T follicular helper cell (primary cell): ENCODE results near the gene ZKSCAN1.
"Not testable (repeated sequence)": the region's sequence is repeated elsewhere in the genome, so short reads cannot be mapped to it uniquely, and the experiment has no call there.

Experiments
- DNase-seq: peaks from one replicate; pipeline ENCODE4 v3.0.0-alpha.2; 2020; ENCODE audit warnings: low read depth
- total RNA-seq, 2 experiments: gene quantifications; one replicate each; lab custom pipeline; 2026; lab: John Stamatoyannopoulos, UW

Gene ZKSCAN1
- 83.7 to 166 reads per million in 2 experiments for total RNA-seq

DNA sequence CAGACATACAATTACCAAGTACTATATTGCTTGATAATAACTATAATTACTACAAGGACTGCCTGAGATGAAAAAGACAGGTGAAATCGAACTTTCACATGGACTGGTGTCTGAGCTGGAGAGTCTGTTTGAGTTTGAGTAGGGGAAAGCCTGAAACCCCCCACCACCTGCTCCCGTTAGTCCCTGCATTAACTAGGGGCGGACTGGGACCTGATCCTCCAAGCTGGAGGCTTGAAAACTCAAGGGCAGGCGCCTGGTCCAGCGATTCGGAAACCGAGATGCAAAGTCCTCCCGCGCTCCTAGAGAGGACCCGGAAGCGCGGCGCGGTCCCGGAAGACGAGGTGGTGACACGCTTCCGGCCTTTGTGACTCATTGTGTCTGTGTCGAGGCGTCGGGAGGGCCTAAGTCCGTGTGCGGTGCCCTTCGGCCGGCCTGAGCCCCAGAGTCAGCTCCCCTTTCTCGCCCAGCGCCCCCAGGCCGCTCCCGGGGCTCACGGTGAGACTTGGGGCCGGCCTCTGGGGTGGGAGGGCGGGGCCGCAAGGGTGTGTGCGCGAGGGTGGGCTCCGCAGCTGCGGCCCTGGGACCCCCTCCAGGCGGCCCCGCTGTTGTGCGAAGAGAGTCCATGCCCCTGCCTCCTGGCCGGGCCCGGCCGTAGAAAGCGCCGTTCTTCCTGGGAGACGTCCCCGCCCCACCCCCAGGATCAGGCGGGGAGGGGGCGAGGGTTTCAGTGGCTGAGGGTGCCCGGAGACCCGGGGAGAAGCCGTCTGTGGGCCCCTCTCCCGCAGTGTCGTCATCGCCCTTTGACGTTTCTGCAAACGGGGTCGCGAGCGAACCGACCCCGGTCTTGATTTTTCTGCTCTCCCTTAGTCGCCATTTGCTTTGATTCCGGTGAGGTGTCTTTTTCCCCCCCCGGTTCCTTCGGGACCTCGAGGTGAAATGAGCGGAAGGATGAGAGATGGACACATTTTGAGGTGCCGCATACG is at the start of gene ZKSCAN1:
ZKSCAN1 (plus strand) TSS at position 365 of the 983 bp plus-strand sequence. CDS start 7,911 bp downstream, outside the sequence.
- peak; percentile 79 for DNase-seq

GRCh38 chr7:99969298-99969697 is 46.1 kb upstream of the ZKSCAN1 start:
- no peak for DNase-seq

- DNase-seq: not testable (repeated sequence)
Measured at GRCh38 chr7:99969813-99970212, 45.6 kb upstream of the ZKSCAN1 start.

GRCh38 chr7:99971242-99971641 is 44.2 kb upstream of the ZKSCAN1 start:
- DNase-seq: no peak

GRCh38 chr7:99973817-99974216 is 41.6 kb upstream of the ZKSCAN1 start:
- not testable (repeated sequence) for DNase-seq

- no peak for DNase-seq
Measured at GRCh38 chr7:99974681-99975080, 40.7 kb upstream of the ZKSCAN1 start.

DNA sequence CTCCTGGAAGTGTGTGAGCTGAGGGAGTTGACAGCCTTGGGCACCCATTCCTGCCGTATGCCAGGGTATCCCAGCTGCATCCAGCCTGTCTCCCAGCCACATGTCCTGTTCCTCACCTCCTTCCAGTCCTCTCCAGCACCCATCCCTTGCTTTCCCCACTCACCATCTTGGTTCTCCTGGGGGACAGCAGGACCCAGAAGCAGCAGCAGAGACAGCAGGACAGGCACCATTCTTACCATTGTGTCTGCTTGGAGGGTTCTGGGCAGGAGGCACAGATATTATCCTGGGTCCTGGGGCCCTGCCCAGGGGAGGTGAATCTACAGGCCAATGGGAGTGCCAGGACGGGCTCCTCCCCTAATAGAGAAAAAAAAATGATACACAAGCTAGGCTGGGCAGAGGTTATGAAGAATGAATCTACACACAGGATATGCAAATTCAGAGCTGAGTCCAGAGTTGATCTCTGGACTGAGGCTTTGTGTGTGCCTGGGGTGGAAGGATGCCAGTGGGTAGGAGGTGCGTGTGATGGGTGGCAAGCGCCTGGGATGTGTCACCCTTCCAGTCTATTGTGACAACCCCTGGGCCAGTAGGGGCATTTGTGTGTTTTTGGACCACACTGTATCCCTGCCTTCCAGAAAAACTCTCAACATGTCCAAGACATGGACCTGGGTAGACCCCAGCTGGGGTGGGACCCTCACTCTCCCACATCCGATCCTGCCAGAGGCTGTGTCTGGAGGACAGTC is 39.4 kb upstream of the ZKSCAN1 start, which contains the start of gene AZGP1:
AZGP1 (minus strand) TSS at position 250 of the 740 bp plus-strand sequence; CDS start at position 239, 11 bp downstream.
- no peak for DNase-seq

- no peak for DNase-seq
Measured at GRCh38 chr7:99976626-99977025, 38.8 kb upstream of the ZKSCAN1 start.

- peak; percentile 54 for DNase-seq
Measured at GRCh38 chr7:99979814-99980225, 35.6 kb upstream of the ZKSCAN1 start.

DNA sequence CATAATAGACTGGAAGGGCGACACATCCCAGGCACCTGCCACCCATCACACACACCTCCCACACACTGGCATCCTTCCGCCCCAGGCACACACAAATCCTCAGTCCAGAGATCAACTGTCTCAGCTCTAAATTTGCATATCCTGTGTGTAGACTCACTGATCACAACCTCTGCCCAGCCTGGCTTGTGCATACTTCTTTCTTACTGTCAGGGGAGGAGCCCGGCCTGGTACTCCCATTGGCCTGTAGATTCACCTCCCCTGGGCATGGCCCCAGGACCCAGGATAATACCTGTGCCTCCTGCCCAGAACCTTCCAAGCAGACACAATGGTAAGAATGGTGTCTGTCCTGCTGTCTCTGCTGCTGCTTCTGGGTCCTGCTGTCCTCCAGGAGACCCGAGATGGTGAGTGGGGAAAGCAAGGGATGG is 34.9 kb upstream of the ZKSCAN1 start:
- not testable (repeated sequence) for DNase-seq

- not testable (repeated sequence) for DNase-seq
Measured at GRCh38 chr7:99981066-99981465, 34.3 kb upstream of the ZKSCAN1 start.

GRCh38 chr7:99984593-99984992 is 30.8 kb upstream of the ZKSCAN1 start:
- no peak for DNase-seq

DNA sequence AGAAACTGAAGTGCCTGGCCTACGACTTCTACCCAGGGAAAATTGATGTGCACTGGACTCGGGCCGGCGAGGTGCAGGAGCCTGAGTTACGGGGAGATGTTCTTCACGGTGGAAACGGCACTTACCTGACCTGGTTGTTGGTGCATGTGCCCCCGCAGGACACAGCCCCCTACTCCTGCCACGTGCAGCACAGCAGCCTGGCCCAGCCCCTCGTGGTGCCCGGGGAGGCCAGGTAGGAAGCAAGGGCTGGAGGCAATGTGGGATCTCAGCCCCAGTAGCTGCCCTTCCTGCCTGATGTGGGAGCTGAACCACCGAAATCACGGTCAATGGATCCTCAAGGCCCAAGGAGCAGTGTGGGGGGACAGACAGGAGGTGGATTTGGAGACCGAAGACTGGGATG is 28.1 kb upstream of the ZKSCAN1 start:
- not testable (repeated sequence) for DNase-seq

DNA sequence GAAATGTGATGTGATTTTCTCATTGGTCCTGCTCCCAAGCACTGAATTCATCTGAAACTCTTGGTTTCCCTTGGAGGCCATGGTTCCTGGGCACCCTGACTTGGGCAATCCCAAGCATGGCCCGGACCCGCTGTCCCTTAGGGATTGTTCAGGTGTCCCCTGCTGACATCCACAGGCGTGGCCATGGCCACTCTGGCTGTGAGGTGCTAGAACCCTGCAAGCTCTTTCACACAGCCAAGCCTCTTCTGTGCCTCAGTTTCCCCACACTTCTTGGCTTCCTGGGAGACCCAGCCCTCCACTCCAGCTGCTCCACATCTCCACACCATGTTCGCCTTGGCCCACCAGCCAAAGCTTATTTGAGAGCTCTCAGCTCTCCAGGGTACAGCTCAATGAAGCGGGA is 27.6 kb upstream of the ZKSCAN1 start:
- no peak for DNase-seq

- no peak for DNase-seq
Measured at GRCh38 chr7:99990460-99990852, 24.9 kb upstream of the ZKSCAN1 start.

GRCh38 chr7:99991543-99991942 is 23.9 kb upstream of the ZKSCAN1 start:
- not testable (repeated sequence) for DNase-seq

GRCh38 chr7:99992330-99993038 is 22.9 kb upstream of the ZKSCAN1 start:
- no peak for DNase-seq

- no peak for DNase-seq
Measured at GRCh38 chr7:99994819-99995218, 20.6 kb upstream of the ZKSCAN1 start.

- DNase-seq: no peak
Measured at GRCh38 chr7:99996755-99997544, 18.4 kb upstream of the ZKSCAN1 start.

DNA sequence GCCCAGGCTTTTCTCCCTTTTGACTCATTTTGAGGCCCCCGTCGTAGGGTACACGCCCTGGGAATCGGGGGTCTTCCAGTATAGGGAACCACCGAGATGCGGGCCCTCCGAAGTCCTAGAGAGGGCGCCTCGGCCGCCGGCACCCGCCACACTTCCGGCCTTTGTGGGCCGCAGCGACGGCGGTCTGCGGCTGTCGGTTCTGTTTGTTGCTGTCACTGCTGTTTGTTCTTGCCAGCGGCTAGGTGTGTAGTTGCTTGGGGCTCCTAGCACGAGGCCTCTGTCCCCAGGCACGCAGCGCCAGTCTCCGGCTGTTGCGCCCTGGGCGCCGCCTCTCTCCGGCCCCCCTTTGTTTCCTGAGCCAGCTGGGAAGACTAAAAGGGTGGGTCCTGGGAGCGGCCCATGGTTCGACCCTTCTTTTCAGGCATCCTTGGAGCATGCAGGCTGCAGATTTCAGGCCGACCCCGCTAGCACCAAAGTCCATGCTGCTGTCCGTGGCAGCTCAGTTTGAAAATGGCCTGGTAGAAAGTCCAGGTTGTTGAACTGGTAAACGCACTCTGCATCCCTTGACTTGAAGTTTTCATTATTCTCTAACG is 17.8 kb upstream of the ZKSCAN1 start:
- DNase-seq: peak; percentile 42

DNA sequence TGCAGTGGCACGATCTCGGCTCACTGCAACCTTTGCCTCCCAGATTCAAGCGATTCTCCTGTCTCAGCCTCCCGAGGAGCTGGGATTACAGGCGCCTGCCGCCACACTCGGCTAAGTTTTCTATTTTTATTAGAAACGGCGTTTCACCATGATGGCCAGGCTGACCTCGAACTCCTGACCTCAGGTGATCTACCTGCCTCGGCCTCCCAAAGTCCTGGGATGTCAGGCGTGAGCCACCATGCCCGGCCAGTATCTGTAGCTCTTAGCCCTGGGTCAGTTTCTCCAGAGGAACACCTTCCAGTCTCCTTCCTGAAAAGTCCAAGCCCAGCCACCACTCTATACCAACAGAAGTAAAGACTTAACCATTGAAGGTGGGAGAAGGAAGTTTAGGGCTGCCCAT is 15.2 kb upstream of the ZKSCAN1 start:
- no peak for DNase-seq
